T-cell (primary cell): ENCODE results near the gene ST13. TPM values are rescaled to one million over a fixed set of nuclear protein-coding genes. Genes with fewer than 3 reads are reported as not detected.
"Not testable (repeated sequence)": the region's sequence is repeated elsewhere in the genome, so short reads cannot be mapped to it uniquely, and the experiment has no call there.

Source experiments
- ATAC-seq, 4 experiments: fragments of 200-7000 bp in 3 of 4; fragments of 150-1000 bp in 1 of 4; cut with Tn5 transposase; replicated peaks in 1 of 4; 1 replicate in 3 of 4; 2 replicates in 1 of 4; pipeline ENCODE4 v1.10.0; 2021; ENCODE audit warnings: moderate library complexity in 3 of 4, mild to moderate bottlenecking in 2 of 4, moderate number of reproducible peaks in 1 of 4
- CTCF ChIA-PET, 2 donors: fragments of 300-600 bp; sonication (Branson Sonifier 250); formaldehyde crosslinking; loops; one replicate each; lab custom pipeline; 2022; ENCODE audit warnings: antibody characterized with exemption in 2 of 2; lab: Charles Lee
- POLR2A ChIA-PET, 2 donors: fragments of 300-600 bp; sonication (Branson Sonifier 250); formaldehyde crosslinking; loops; one replicate each; lab custom pipeline; 2022; ENCODE audit warnings: antibody characterized with exemption in 2 of 2; lab: Charles Lee
- DNase-seq, 35 experiments: peaks; one replicate each; pipeline versions ENCODE4 v3.0.0 to v3.0.0-alpha.2; 2013 to 2023
- H3K27ac ChIP-seq: one replicate; pipeline ENCODE4 v1.5.1; 2013; ENCODE audit warnings: low read length
- H3K27me3 ChIP-seq, 2 experiments: replicated peaks in 1 of 2; 1 replicate in 1 of 2; 2 replicates in 1 of 2; pipeline versions ENCODE4 v1.6.1 to v1.7.0; 2013; ENCODE audit warnings: low read length in 1 of 2, mixed read lengths in 1 of 2; ENCODE audit not compliant: control insufficient read depth in 2 of 2, insufficient read depth in 2 of 2; ENCODE audit errors: extremely low read depth in 1 of 2
- H3K36me3 ChIP-seq, 2 donors: 1 replicate in 1 of 2; 2 replicates in 1 of 2; pipeline versions ENCODE4 v1.6.1 to v1.7.0; 2013; ENCODE audit warnings: low read length in 1 of 2; ENCODE audit not compliant: control insufficient read depth in 2 of 2, insufficient read depth in 1 of 2; ENCODE audit errors: extremely low read depth in 1 of 2
- H3K4me1 ChIP-seq, 2 experiments: 1 replicate in 1 of 2; 2 replicates in 1 of 2; pipeline versions ENCODE4 v1.6.1 to v1.7.0; 2013; ENCODE audit warnings: low read length in 2 of 2, mixed read lengths in 1 of 2; ENCODE audit not compliant: insufficient read depth in 2 of 2, control insufficient read depth in 1 of 2; ENCODE audit errors: extremely low read depth in 1 of 2
- H3K4me3 ChIP-seq, 2 donors: 1 replicate in 1 of 2; 2 replicates in 1 of 2; pipeline versions ENCODE4 v1.5.1 to v1.7.0; 2013; ENCODE audit warnings: mild to moderate bottlenecking in 2 of 2, low read length in 1 of 2, moderate library complexity in 1 of 2; ENCODE audit not compliant: control insufficient read depth in 1 of 2; ENCODE audit errors: extremely low read depth in 1 of 2
- H3K9me3 ChIP-seq: 2 replicates; pipeline ENCODE4 v1.7.0; 2013
- H3K27ac Mint-ChIP-seq, 2 donors: one replicate each; pipeline ENCODE4 v1.8.0; 2020 to 2021; ENCODE audit warnings: mild to moderate bottlenecking in 2 of 2, mixed read lengths in 2 of 2
- H3K27me3 Mint-ChIP-seq, 2 donors: one replicate each; pipeline ENCODE4 v1.8.0; 2021 to 2022; ENCODE audit warnings: mixed read lengths in 2 of 2
- H3K36me3 Mint-ChIP-seq: one replicate; pipeline ENCODE4 v1.8.0; 2021; ENCODE audit warnings: mixed read lengths
- H3K4me1 Mint-ChIP-seq, 3 donors: one replicate each; pipeline ENCODE4 v1.8.0; 2020 to 2022; ENCODE audit warnings: mixed read lengths in 3 of 3, mild to moderate bottlenecking in 1 of 3
- H3K4me3 Mint-ChIP-seq, 3 donors: one replicate each; pipeline ENCODE4 v1.8.0; 2020 to 2022; ENCODE audit warnings: mild to moderate bottlenecking in 3 of 3, mixed read lengths in 3 of 3, moderate library complexity in 3 of 3
- H3K9me3 Mint-ChIP-seq, 3 donors: one replicate each; pipeline ENCODE4 v1.8.0; 2020 to 2022; ENCODE audit warnings: mixed read lengths in 3 of 3
- WGBS: methylation state at CpG from one replicate; pipeline ENCODE4 v1.1.5; 2013; ENCODE audit warnings: missing lambda C conversion rate; ENCODE audit not compliant: insufficient coverage; 5-methylcytosine and 5-hydroxymethylcytosine counted together
- total RNA-seq, 35 experiments: library from RNA in 6 of 35; stranded (reverse) in 6 of 35; fragments of 120-200 nt in 1 of 35; gene quantifications; one replicate each; pipeline versions ENCODE4 v1.2.1 to v1.2.4 and lab custom pipeline; 2013 to 2026

The ST13 gene
- total RNA-seq, 5 donors from 2014 or later (not counting 1 experiment from before 2014, with no cell fraction given), result 135 to 186 (median 140) TPM

DNA sequence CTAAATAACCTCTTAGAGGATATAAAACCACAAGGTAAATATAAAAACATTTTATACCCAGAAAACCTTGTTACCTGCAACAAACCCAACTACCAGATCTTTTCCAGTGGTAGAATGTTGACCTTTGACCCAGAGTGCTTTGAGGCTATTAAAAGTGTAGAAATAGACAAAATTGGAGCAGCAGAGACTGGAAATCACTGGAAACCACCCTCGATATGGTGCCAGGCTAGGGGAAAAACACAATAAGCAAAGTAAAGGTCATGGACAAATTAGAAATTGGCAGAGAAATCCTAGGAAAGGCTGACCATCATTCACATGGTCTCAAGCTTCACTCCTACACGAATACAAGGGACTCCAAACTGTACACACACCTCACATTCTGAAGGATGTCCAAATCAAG is 64.0 kb downstream of the ST13 start:
- no peaks in the 10 kb centered on the region for H3K27me3 Mint-ChIP-seq
- Histone ChIP-seq H3K36me3 (peaks cover 0 to 25% of the 10 kb centered on the region in 2 donors), H3K9me3 (no peaks in the 10 kb centered on the region), H3K27me3 (no peaks in the 10 kb centered on the region), H3K4me3 (no peak overlapping the region), H3K4me1 (no peaks in the 10 kb centered on the region), H3K27ac (no peak overlapping the region)
- H3K36me3 Mint-ChIP-seq, result peaks cover 33% of the 10 kb centered on the region
- no peaks in the 10 kb centered on the region for H3K4me1 Mint-ChIP-seq
- no peak overlapping the region for H3K27ac Mint-ChIP-seq
- no peak for DNase-seq
- ChIA-PET CTCF (no interaction called here), POLR2A (no interaction called here)
- H3K9me3 Mint-ChIP-seq, result no peaks in the 10 kb centered on the region
- WGBS, result 90% methylated on average over 1 of the region's 2 CpGs
- H3K4me3 Mint-ChIP-seq, result no peak overlapping the region
- ATAC-seq, result no peak

DNA sequence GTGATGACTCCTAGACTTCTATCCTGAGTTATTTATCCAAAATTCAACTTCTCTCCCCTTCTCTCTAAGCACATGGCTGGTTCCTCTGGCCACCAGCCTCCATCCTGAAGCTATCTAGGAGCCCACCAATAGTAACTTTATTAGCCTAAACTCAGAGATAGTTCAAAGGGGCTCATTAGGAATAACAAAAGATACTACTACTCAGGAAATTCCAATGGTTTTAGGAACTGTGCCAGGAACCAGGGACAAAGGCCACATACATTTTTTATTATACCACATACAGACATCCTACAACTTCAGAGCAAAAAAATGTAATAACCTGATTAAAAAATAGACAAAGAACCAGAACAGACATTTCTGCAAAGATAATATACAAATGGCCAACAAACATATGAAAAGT is 65.2 kb downstream of the ST13 start:
- Mint-ChIP-seq H3K9me3 (no peaks in the 10 kb centered on the region), H3K36me3 (peaks cover 42% of the 10 kb centered on the region), H3K27me3 (no peaks in the 10 kb centered on the region), H3K27ac (no peak overlapping the region), H3K4me1 (no peaks in the 10 kb centered on the region), H3K4me3 (no peak overlapping the region)
- no peak for DNase-seq
- ATAC-seq, result no peak
- POLR2A ChIA-PET, result no interaction called here
- Histone ChIP-seq H3K9me3 (no peaks in the 10 kb centered on the region), H3K27me3 (no peaks in the 10 kb centered on the region), H3K4me3 (no peak overlapping the region), H3K4me1 (no peaks in the 10 kb centered on the region), H3K27ac (no peak overlapping the region), H3K36me3 (peaks cover 7 to 27% of the 10 kb centered on the region in 2 donors)
- CTCF ChIA-PET, result no interaction called here

- no peak overlapping the region for H3K27ac Mint-ChIP-seq
- ATAC-seq, result no peak
- Histone ChIP-seq H3K4me3 (no peak overlapping the region), H3K27me3 (no peaks in the 10 kb centered on the region), H3K36me3 (peaks cover 7 to 29% of the 10 kb centered on the region in 2 donors), H3K9me3 (no peaks in the 10 kb centered on the region), H3K4me1 (no peaks in the 10 kb centered on the region), H3K27ac (no peak overlapping the region)
- WGBS, result 98% methylated on average over 14 of the region's 22 CpGs
- no peaks in the 10 kb centered on the region for H3K27me3 Mint-ChIP-seq
- no peak overlapping the region for H3K4me3 Mint-ChIP-seq
- CTCF ChIA-PET, result no interaction called here
- peaks cover 52% of the 10 kb centered on the region for H3K36me3 Mint-ChIP-seq
- no peak for DNase-seq
- no peaks in the 10 kb centered on the region for H3K4me1 Mint-ChIP-seq
- POLR2A ChIA-PET, result no interaction called here
- no peaks in the 10 kb centered on the region for H3K9me3 Mint-ChIP-seq
Measured at GRCh38 chr22:40789131-40789530, 67.3 kb downstream of the ST13 start.

DNA sequence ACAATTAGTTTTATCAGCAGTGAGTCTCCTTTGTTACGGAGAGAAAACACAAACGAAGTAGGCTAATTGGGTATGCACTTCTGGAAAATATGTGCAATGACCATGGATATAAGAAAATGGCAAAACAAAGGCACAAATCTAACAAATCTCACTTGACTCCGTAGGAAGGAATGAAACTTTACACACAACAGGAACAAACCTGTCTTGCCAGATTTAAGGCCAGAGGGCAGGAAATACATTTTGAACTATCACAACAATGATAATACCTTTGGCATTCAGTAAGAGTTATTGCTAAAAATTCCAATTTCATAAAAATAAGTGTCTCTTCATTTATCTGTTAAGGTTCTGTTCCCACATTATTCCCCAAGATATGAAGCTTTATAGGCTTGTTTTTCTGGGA is 73.9 kb downstream of the ST13 start:
- Histone ChIP-seq H3K27me3 (no peaks in the 10 kb centered on the region), H3K9me3 (no peaks in the 10 kb centered on the region), H3K27ac (no peak overlapping the region), H3K4me1 (no peaks in the 10 kb centered on the region), H3K4me3 (no peak overlapping the region), H3K36me3 (peaks cover 7 to 26% of the 10 kb centered on the region in 2 donors)
- 80% methylated on average over 1 of the region's 3 CpGs for WGBS
- DNase-seq (no peak), ATAC-seq (no peak)
- no peaks in the 10 kb centered on the region for H3K9me3 Mint-ChIP-seq
- H3K4me1 Mint-ChIP-seq, result no peaks in the 10 kb centered on the region
- POLR2A ChIA-PET, result interaction anchor here in 1 of 2 donors (0.6 kb wide), 1 partner anchor 132 kb away, joined by 3 read pairs; no protein-coding TSS in a partner anchor
- H3K4me3 Mint-ChIP-seq, result no peak overlapping the region
- H3K27ac Mint-ChIP-seq, result no peak overlapping the region
- CTCF ChIA-PET, result interaction anchor here in 1 of 2 donors (0.6 to 0.7 kb wide), 2 partner anchors 10 to 316 kb away, joined by 3 to 5 read pairs; no protein-coding TSS in a partner anchor
- no peaks in the 10 kb centered on the region for H3K27me3 Mint-ChIP-seq
- peaks cover 43% of the 10 kb centered on the region for H3K36me3 Mint-ChIP-seq

DNA sequence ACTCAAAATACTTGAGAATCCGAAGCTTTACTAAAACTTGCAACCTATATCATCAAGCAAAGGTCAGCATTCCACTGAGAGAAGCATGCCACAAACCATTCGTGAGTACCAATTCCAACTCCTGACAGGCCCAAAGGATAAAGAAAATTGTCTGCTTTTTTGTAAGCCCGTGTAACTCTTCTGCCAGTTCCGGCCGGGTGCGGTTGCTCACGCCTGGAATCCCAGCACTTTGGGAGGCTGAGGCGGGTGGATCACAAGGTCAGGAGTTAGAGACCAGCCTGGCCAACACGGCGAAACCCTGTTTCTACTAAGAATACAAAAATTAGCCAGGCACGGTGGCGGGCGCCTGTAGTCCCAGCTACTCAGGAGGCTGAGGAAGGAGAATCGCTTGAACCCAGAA is 74.7 kb downstream of the ST13 start:
- H3K36me3 ChIP-seq, result peaks cover 4 to 25% of the 10 kb centered on the region in 2 donors
- DNase-seq, H3K4me3 ChIP-seq, H3K9me3 ChIP-seq, ATAC-seq, H3K27ac ChIP-seq, H3K9me3 Mint-ChIP-seq, H3K27ac Mint-ChIP-seq, POLR2A ChIA-PET, H3K4me1 Mint-ChIP-seq, H3K4me3 Mint-ChIP-seq, H3K27me3 Mint-ChIP-seq, H3K4me1 ChIP-seq, H3K27me3 ChIP-seq: not testable (repeated sequence)
- CTCF ChIA-PET, result interaction anchor here in 1 of 2 donors (0.6 kb wide), 1 partner anchor 9 kb away, joined by 5 read pairs; no protein-coding TSS in a partner anchor
- 97% methylated on average over 6 of the region's 14 CpGs for WGBS
- peaks cover 40% of the 10 kb centered on the region for H3K36me3 Mint-ChIP-seq

Other genes with a start within 250 kb of the ST13 start
- 100 to 1,000 TPM in 3 of 5 donors, 10 to 100 TPM in 2; 81.9 to 118 (median 114) TPM for gene MRTFA, start 219.9 kb downstream of the ST13 start, total RNA-seq
- gene MCHR1, start 177.2 kb downstream of the ST13 start, total RNA-seq, result not detected
- 10 to 100 TPM in 4 of 5 donors, 1 to 10 TPM in 1; 8.9 to 14.2 (median 12.7) TPM for gene SLC25A17, start 37.3 kb downstream of the ST13 start, total RNA-seq
- 10 to 100 TPM; 15.1 to 20.7 (median 15.8) TPM for gene XPNPEP3, start 509 bp upstream of the ST13 start, total RNA-seq
- not detected for gene DNAJB7, start 5.5 kb upstream of the ST13 start, total RNA-seq
- 10 to 100 TPM; 27.1 to 46.1 (median 39.7) TPM for gene RBX1, start 94.7 kb upstream of the ST13 start, total RNA-seq
- 100 to 1,000 TPM in 3 of 5 donors, 10 to 100 TPM in 2; 97.6 to 161 (median 101) TPM for gene EP300, start 236.0 kb upstream of the ST13 start, total RNA-seq